ENCODE data around the gene PRRG4.
"Not testable (repeated sequence)": the region's sequence is repeated elsewhere in the genome, so short reads cannot be mapped to it uniquely, and the experiment has no call there.

Gene PRRG4

DNA sequence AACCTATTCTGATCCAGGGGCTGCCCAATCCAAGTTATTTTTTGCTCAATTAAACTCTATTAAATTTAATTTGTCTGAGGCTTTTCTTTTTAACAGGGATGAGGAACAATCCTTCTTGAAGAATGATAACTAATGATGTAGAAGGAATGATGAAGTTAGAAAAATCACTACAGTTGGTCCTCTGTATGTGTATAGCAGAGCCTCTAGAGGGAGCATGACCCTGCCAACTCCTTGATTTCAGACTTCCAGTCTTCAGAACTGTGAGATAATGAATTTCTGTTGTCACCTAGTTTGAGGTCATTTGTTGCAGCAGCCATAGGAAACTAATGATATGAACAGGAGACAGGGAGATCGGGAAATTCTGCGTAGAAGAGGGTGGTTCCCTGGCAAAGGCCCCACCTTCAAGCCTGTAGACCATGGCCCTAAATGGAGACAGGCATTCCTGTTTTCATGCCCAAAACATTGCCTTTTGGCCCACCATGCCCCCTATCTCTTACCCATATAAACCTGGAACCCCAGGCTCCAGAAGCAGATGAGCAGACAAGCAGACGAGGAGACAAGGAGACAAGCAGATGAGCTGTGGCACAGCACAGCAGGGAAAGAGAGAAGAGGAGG is 55.1 kb downstream of the PRRG4 start:
- no peak overlapping the region for H3K18ac ChIP-seq (ENCODE audit: low read length)
- no peak overlapping the region for H3K23ac ChIP-seq (ENCODE audit: low read length)
- no peaks in the 10 kb centered on the region for H3K27me3 ChIP-seq (ENCODE audit: insufficient read depth, low read length)
- no peak overlapping the region for H2BK5ac ChIP-seq (ENCODE audit: low read depth, low read length, poor library complexity)
- H4K8ac ChIP-seq (ENCODE audit: low read depth, low read length) = no peak overlapping the region
- no peak overlapping the region for H3K4me3 ChIP-seq (ENCODE audit: low read depth, low read length)
- H3K79me1 ChIP-seq (ENCODE audit: low read length) = no peaks in the 10 kb centered on the region
- H2BK12ac ChIP-seq (ENCODE audit: low read length) = no peak overlapping the region
- no peak overlapping the region for H4K91ac ChIP-seq (ENCODE audit: low read depth, low read length)
- H3K14ac ChIP-seq (ENCODE audit: low read length) = no peak overlapping the region
- no peak overlapping the region for H2BK120ac ChIP-seq (ENCODE audit: insufficient read depth, low read length, poor library complexity)
- no peaks in the 10 kb centered on the region for H3K9me3 ChIP-seq (ENCODE audit: insufficient read depth, low read depth, low read length)
- no peaks in the 10 kb centered on the region for H3K36me3 ChIP-seq (ENCODE audit: control insufficient read depth in 1 of 2, insufficient read depth in 2 of 2, low read length in 2 of 2)
- no peak overlapping the region for H4K12ac ChIP-seq (ENCODE audit: low read depth, low read length)
- no peak overlapping the region for H3K4ac ChIP-seq (ENCODE audit: low read depth, low read length)
- no peaks in the 10 kb centered on the region for H3K79me2 ChIP-seq (ENCODE audit: control insufficient read depth, insufficient read depth, low read length, poor library complexity)
- DNase-seq = peak in 1 of 2 donors; percentile 39
- WGBS (ENCODE audit: extremely low coverage, insufficient coverage, insufficient read length) = no CpG with 5 or more reads among the region's 3 CpGs
- H2AK5ac ChIP-seq (ENCODE audit: low read length) = no peak overlapping the region
- H2AFZ ChIP-seq (ENCODE audit: insufficient read depth, low read length, poor library complexity) = no peak overlapping the region
- H3K27ac ChIP-seq (ENCODE audit: low read depth, low read length) = no peak overlapping the region
- no peak overlapping the region for H3K4me2 ChIP-seq (ENCODE audit: low read length)
- no peak overlapping the region for H3K9ac ChIP-seq (ENCODE audit: low read length)
- H3K4me1 ChIP-seq (ENCODE audit: control insufficient read depth in 1 of 2, insufficient read depth in 2 of 2, low read length in 2 of 2) = no peaks in the 10 kb centered on the region

- H2AK5ac ChIP-seq (ENCODE audit: low read length) = no peak overlapping the region
- DNase-seq = no peak
- H2BK12ac ChIP-seq (ENCODE audit: low read length) = no peak overlapping the region
- H3K4me1 ChIP-seq (ENCODE audit: control insufficient read depth in 1 of 2, insufficient read depth in 2 of 2, low read length in 2 of 2) = no peaks in the 10 kb centered on the region
- H3K79me2 ChIP-seq (ENCODE audit: control insufficient read depth, insufficient read depth, low read length, poor library complexity) = no peaks in the 10 kb centered on the region
- no peak overlapping the region for H4K8ac ChIP-seq (ENCODE audit: low read depth, low read length)
- H3K9ac ChIP-seq (ENCODE audit: low read length) = no peak overlapping the region
- no peaks in the 10 kb centered on the region for H3K36me3 ChIP-seq (ENCODE audit: control insufficient read depth in 1 of 2, insufficient read depth in 2 of 2, low read length in 2 of 2)
- H3K18ac ChIP-seq (ENCODE audit: low read length) = no peak overlapping the region
- no peak overlapping the region for H3K4me3 ChIP-seq (ENCODE audit: low read depth, low read length)
- no peak overlapping the region for H4K12ac ChIP-seq (ENCODE audit: low read depth, low read length)
- no peaks in the 10 kb centered on the region for H3K79me1 ChIP-seq (ENCODE audit: low read length)
- no peak overlapping the region for H3K27ac ChIP-seq (ENCODE audit: low read depth, low read length)
- H3K14ac ChIP-seq (ENCODE audit: low read length) = no peak overlapping the region
- no peaks in the 10 kb centered on the region for H3K9me3 ChIP-seq (ENCODE audit: insufficient read depth, low read depth, low read length)
- WGBS (ENCODE audit: extremely low coverage, insufficient coverage, insufficient read length) = no CpG with 5 or more reads among the region's 9 CpGs
- H2BK5ac ChIP-seq (ENCODE audit: low read depth, low read length, poor library complexity) = no peak overlapping the region
- no peak overlapping the region for H3K4ac ChIP-seq (ENCODE audit: low read depth, low read length)
- no peak overlapping the region for H3K23ac ChIP-seq (ENCODE audit: low read length)
- no peak overlapping the region for H3K4me2 ChIP-seq (ENCODE audit: low read length)
- H2BK120ac ChIP-seq (ENCODE audit: insufficient read depth, low read length, poor library complexity) = no peak overlapping the region
- no peak overlapping the region for H4K91ac ChIP-seq (ENCODE audit: low read depth, low read length)
- no peak overlapping the region for H2AFZ ChIP-seq (ENCODE audit: insufficient read depth, low read length, poor library complexity)
- no peaks in the 10 kb centered on the region for H3K27me3 ChIP-seq (ENCODE audit: insufficient read depth, low read length)
These were observed 55.8 kb downstream of the PRRG4 start for GRCh38 chr11:32885556-32885955.

DNA sequence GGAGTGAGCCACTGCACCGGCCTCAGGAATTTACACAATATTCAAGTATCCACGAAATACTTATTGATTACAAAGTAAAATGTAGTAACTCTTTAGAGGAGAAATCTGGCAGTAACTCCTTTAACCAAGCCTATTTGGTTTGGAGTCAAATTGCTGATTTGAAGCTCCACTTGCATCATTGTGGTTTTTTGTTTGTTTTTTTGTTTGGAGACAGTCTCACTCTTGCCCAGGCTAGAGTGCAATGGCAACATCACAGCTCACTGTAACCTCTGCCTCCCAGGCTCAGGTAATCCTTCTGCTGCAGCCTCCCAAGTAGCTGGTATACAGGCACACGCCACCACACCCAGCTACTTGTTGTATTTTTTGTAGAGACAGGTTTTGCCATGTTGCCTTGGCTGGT is 56.5 kb downstream of the PRRG4 start:
- Histone ChIP-seq H3K4ac (ENCODE audit: low read depth, low read length) (no peak overlapping the region), H2BK12ac (ENCODE audit: low read length) (no peak overlapping the region), H3K4me3 (ENCODE audit: low read depth, low read length) (no peak overlapping the region), H3K27me3 (ENCODE audit: insufficient read depth, low read length) (no peaks in the 10 kb centered on the region), H2AK5ac (ENCODE audit: low read length) (no peak overlapping the region), H3K9me3 (ENCODE audit: insufficient read depth, low read depth, low read length) (no peaks in the 10 kb centered on the region), H3K23ac (ENCODE audit: low read length) (no peak overlapping the region), H2BK120ac (ENCODE audit: insufficient read depth, low read length, poor library complexity) (no peak overlapping the region), H4K8ac (ENCODE audit: low read depth, low read length) (no peak overlapping the region), H3K4me2 (ENCODE audit: low read length) (no peak overlapping the region), H3K4me1 (ENCODE audit: control insufficient read depth in 1 of 2, insufficient read depth in 2 of 2, low read length in 2 of 2) (no peaks in the 10 kb centered on the region), H3K79me2 (ENCODE audit: control insufficient read depth, insufficient read depth, low read length, poor library complexity) (no peaks in the 10 kb centered on the region), H3K36me3 (ENCODE audit: control insufficient read depth in 1 of 2, insufficient read depth in 2 of 2, low read length in 2 of 2) (no peaks in the 10 kb centered on the region), H3K9ac (ENCODE audit: low read length) (no peak overlapping the region), H3K18ac (ENCODE audit: low read length) (no peak overlapping the region), H3K14ac (ENCODE audit: low read length) (no peak overlapping the region), H2BK5ac (ENCODE audit: low read depth, low read length, poor library complexity) (no peak overlapping the region), H3K79me1 (ENCODE audit: low read length) (no peaks in the 10 kb centered on the region), H4K91ac (ENCODE audit: low read depth, low read length) (no peak overlapping the region), H2AFZ (ENCODE audit: insufficient read depth, low read length, poor library complexity) (no peak overlapping the region), H3K27ac (ENCODE audit: low read depth, low read length) (no peak overlapping the region), H4K12ac (ENCODE audit: low read depth, low read length) (no peak overlapping the region)
- no CpG with 5 or more reads among the region's 3 CpGs for WGBS (ENCODE audit: extremely low coverage, insufficient coverage, insufficient read length)
- DNase-seq = no peak

GRCh38 chr11:32887707-32888383 is 58.1 kb downstream of the PRRG4 start:
- not testable (repeated sequence) for DNase-seq; H3K4ac ChIP-seq (ENCODE audit: low read depth, low read length); H4K91ac ChIP-seq (ENCODE audit: low read depth, low read length); H2AK5ac ChIP-seq (ENCODE audit: low read length); H2AFZ ChIP-seq (ENCODE audit: insufficient read depth, low read length, poor library complexity); H3K9ac ChIP-seq (ENCODE audit: low read length); H2BK12ac ChIP-seq (ENCODE audit: low read length); H4K12ac ChIP-seq (ENCODE audit: low read depth, low read length); H3K79me1 ChIP-seq (ENCODE audit: low read length); H3K27ac ChIP-seq (ENCODE audit: low read depth, low read length); H3K4me1 ChIP-seq (ENCODE audit: control insufficient read depth in 1 of 2, insufficient read depth in 2 of 2, low read length in 2 of 2); H3K18ac ChIP-seq (ENCODE audit: low read length); H4K8ac ChIP-seq (ENCODE audit: low read depth, low read length); H2BK5ac ChIP-seq (ENCODE audit: low read depth, low read length, poor library complexity); H3K79me2 ChIP-seq (ENCODE audit: control insufficient read depth, insufficient read depth, low read length, poor library complexity); H3K9me3 ChIP-seq (ENCODE audit: insufficient read depth, low read depth, low read length); H3K4me2 ChIP-seq (ENCODE audit: low read length); H3K4me3 ChIP-seq (ENCODE audit: low read depth, low read length); H2BK120ac ChIP-seq (ENCODE audit: insufficient read depth, low read length, poor library complexity); H3K27me3 ChIP-seq (ENCODE audit: insufficient read depth, low read length); H3K36me3 ChIP-seq (ENCODE audit: control insufficient read depth in 1 of 2, insufficient read depth in 2 of 2, low read length in 2 of 2); H3K14ac ChIP-seq (ENCODE audit: low read length); H3K23ac ChIP-seq (ENCODE audit: low read length)
- WGBS (ENCODE audit: extremely low coverage, insufficient coverage, insufficient read length) = no CpG with 5 or more reads among the region's 20 CpGs
